Tibial nerve (tissue), 3 donors: ENCODE results near the gene RAPSN.

Experiments
- CTCF ChIP-seq, 5 experiments: fragments of 200-600 bp in 3 of 5; fragments of 450-650 bp in 2 of 5; sonication (generic) in 3 of 5; IDR thresholded peaks; one replicate each; pipeline ENCODE4 v1.5.1; 2016 to 2019; ENCODE audit warnings: antibody characterized with exemption in 5 of 5, mild to moderate bottlenecking in 3 of 5, moderate library complexity in 2 of 5
- POLR2A ChIP-seq, 2 donors: fragments of 450-650 bp; IDR thresholded peaks; one replicate each; pipeline ENCODE4 v1.6.1; 2017; ENCODE audit warnings: antibody characterized with exemption in 2 of 2, mild to moderate bottlenecking in 2 of 2, moderate library complexity in 2 of 2

DNA sequence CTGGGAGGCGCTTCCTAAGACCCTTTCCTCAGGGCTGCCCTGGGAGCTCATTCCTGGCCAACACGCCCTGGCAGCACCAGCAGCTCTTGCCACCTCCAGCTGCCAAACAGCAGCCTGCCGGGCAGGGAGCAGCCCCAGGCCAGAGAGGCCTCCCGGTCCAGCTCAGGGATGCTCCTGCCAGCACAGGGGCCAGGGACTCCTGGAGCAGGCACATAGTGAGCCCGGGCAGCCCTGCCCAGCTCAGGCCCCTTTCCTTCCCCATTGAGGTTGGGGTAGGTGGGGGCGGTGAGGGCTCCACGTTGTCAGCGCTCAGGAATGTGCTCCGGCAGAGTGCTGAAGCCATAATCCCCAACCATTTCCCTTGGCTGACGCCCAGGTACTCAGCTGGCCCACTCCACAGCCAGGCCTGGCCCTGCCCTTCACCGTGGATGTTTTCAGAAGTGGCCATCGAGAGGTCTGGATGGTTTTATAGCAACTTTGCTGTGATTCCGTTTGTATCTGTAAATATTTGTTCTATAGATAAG lies 32.9 kb downstream of the RAPSN start:
- TF ChIP-seq POLR2A (IDR thresholded peaks at IDR 0.05) (no peak), CTCF (IDR thresholded peaks at IDR 0.05) (no peak)
